Epithelial cell of proximal tubule (primary cell): ENCODE measurements around the gene MAST1. TPM values are rescaled to one million over a fixed set of nuclear protein-coding genes. Genes with fewer than 3 reads are reported as not detected.
"Not testable (repeated sequence)": the region's sequence is repeated elsewhere in the genome, so short reads cannot be mapped to it uniquely, and the experiment has no call there.

Experiments
- DNase-seq: peaks from one replicate; pipeline ENCODE4 v3.0.0-alpha.2; 2011; ENCODE audit warnings: low read depth
- H3K4me3 ChIP-seq: 2 replicates; pipeline ENCODE4 v1.5.1; 2011; ENCODE audit warnings: low read depth, mild to moderate bottlenecking, low read length
- total RNA-seq: library from RNA; depleted of rRNA; stranded (reverse); fragments of >200 nt; gene quantifications from 2 replicates; pipeline ENCODE4 v1.2.3, GENCODE V29; 2015
- TF ChIP-seq, protein P1 (sequence below): conservative IDR thresholded peaks from 2 replicates; pipeline ENCODE4 v1.5.1; 2012; ENCODE audit warnings: low read depth, mild to moderate bottlenecking, low read length

MAST1 gene
- total RNA-seq, 1 donor from 2014 or later = 1.5 TPM

GRCh38 chr19:12843999-12844732 is 5.9 kb downstream of the MAST1 start:
- DNase-seq = no peak
- TF ChIP-seq, protein P1, sequence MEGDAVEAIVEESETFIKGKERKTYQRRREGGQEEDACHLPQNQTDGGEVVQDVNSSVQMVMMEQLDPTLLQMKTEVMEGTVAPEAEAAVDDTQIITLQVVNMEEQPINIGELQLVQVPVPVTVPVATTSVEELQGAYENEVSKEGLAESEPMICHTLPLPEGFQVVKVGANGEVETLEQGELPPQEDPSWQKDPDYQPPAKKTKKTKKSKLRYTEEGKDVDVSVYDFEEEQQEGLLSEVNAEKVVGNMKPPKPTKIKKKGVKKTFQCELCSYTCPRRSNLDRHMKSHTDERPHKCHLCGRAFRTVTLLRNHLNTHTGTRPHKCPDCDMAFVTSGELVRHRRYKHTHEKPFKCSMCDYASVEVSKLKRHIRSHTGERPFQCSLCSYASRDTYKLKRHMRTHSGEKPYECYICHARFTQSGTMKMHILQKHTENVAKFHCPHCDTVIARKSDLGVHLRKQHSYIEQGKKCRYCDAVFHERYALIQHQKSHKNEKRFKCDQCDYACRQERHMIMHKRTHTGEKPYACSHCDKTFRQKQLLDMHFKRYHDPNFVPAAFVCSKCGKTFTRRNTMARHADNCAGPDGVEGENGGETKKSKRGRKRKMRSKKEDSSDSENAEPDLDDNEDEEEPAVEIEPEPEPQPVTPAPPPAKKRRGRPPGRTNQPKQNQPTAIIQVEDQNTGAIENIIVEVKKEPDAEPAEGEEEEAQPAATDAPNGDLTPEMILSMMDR = no peak
- H3K4me3 ChIP-seq = no peak overlapping the region

GRCh38 chr19:12846613-12847012 is 8.3 kb downstream of the MAST1 start:
- not testable (repeated sequence) for DNase-seq, H3K4me3 ChIP-seq

- DNase-seq = peak; percentile 13
- H3K4me3 ChIP-seq = peak overlapping the region; percentile 42
- TF ChIP-seq, protein P1 = peak; percentile 91
Measured at GRCh38 chr19:12847159-12848139, 9.1 kb downstream of the MAST1 start.

GRCh38 chr19:12856653-12857052 is 18.3 kb downstream of the MAST1 start:
- no peak overlapping the region for H3K4me3 ChIP-seq
- TF ChIP-seq, protein P1 = no peak
- no peak for DNase-seq

- TF ChIP-seq, protein P1 = no peak
- H3K4me3 ChIP-seq = no peak overlapping the region
- DNase-seq = no peak
Measured at GRCh38 chr19:12858041-12858928, 20.0 kb downstream of the MAST1 start.

DNA sequence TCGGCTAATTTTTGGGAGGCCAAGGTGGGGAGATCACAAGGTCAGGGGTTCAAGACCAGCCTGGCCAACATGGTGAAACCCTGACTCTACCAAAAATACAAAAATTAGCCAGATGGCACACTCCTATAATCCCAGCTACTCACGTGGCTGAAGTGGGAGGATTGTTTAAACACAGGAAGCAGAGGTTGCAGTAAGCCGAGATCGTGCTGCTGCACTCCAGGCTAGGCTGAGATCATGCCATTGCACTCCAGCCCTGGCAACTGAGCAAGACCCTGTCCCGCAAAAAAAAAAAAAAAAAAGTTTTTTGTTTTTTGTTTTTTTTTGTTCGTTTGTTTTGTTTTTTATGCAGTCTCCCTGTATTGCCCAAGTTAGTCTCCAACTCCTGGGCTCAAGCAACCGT is 21.2 kb downstream of the MAST1 start:
- TF ChIP-seq, protein P1 = no peak
- no peak for DNase-seq
- H3K4me3 ChIP-seq = no peak overlapping the region

DNA sequence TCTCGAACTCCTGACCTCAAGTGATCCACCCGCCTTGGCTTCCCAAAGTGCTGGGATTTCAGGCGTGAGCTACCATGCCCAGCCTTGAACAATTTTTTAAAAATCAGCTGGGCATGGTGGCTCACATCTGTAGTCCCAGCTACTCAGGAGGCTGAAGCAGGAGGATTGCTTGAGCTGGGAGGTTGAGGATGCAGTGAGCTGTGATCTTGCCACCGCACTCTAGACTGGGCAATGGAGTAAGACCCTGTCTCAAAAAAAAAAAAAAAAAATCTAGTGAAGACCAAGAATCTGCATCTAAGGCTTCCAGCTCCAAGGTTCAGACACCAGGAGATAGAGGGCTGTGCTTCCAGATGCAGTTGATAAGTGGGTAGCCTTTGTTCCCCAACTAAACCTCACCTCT is 25.8 kb downstream of the MAST1 start:
- DNase-seq = no peak
- TF ChIP-seq, protein P1 = no peak
- H3K4me3 ChIP-seq = no peak overlapping the region
